NCI-H82 treated with DMSO at 0.1 percent for 48 hours (cell line): Measurements from ENCODE around the gene ZNF627.
"Not testable (repeated sequence)": the region's sequence is repeated elsewhere in the genome, so short reads cannot be mapped to it uniquely, and the experiment has no call there.

Experiments used
- DNase-seq: peaks from one replicate; lab custom pipeline; 2025; ENCODE audit not compliant: unreplicated experiment; lab: John Stamatoyannopoulos, UW

ZNF627 gene

GRCh38 chr19:11573763-11574162 is 23.5 kb upstream of the ZNF627 start:
- not testable (repeated sequence) for DNase-seq

- no peak for DNase-seq
These were observed 22.6 kb upstream of the ZNF627 start for GRCh38 chr19:11574689-11575088.

- no peak for DNase-seq
These were observed 21.1 kb upstream of the ZNF627 start for GRCh38 chr19:11576227-11576626.

GRCh38 chr19:11577451-11578257 is 19.6 kb upstream of the ZNF627 start, which contains the start of gene ACP5:
TSS of gene ACP5 (minus strand) at chr19:11577645. CDS start at chr19:11577317, 328 bp downstream.
- DNase-seq: no peak

GRCh38 chr19:11578258-11579142 is 18.8 kb upstream of the ZNF627 start:
- DNase-seq: no peak

GRCh38 chr19:11580116-11580515 is 17.2 kb upstream of the ZNF627 start:
- DNase-seq: no peak

- no peak for DNase-seq
These were observed 15.5 kb upstream of the ZNF627 start for GRCh38 chr19:11581740-11582139.

- DNase-seq: no peak
These were observed 11.0 kb upstream of the ZNF627 start for GRCh38 chr19:11586331-11586730.

- peak; percentile 14 for DNase-seq
These were observed 9.8 kb upstream of the ZNF627 start for GRCh38 chr19:11587302-11587974.

GRCh38 chr19:11587975-11588631 is 9.2 kb upstream of the ZNF627 start:
- DNase-seq: no peak

- no peak for DNase-seq
These were observed 3.2 kb upstream of the ZNF627 start for GRCh38 chr19:11594084-11594483.

GRCh38 chr19:11596156-11596555 is 1.1 kb upstream of the ZNF627 start:
- no peak for DNase-seq

- DNase-seq: no peak
These were observed 810 bp downstream of the ZNF627 start for GRCh38 chr19:11598103-11598483.

GRCh38 chr19:11598746-11599145 is 1.5 kb downstream of the ZNF627 start:
- DNase-seq: no peak

GRCh38 chr19:11599704-11600103 is 2.4 kb downstream of the ZNF627 start:
- DNase-seq: not testable (repeated sequence)

GRCh38 chr19:11606484-11606883 is 9.2 kb downstream of the ZNF627 start:
- DNase-seq: no peak

- DNase-seq: no peak
These were observed 14.4 kb downstream of the ZNF627 start for GRCh38 chr19:11611730-11612129.

GRCh38 chr19:11612816-11613511 is 15.7 kb downstream of the ZNF627 start:
- DNase-seq: no peak

- no peak for DNase-seq
These were observed 20.1 kb downstream of the ZNF627 start for GRCh38 chr19:11617180-11618062.
